ENCODE data around the gene DOCK1.
"Not testable (repeated sequence)": the region's sequence is repeated elsewhere in the genome, so short reads cannot be mapped to it uniquely, and the experiment has no call there.

The DOCK1 gene

DNA sequence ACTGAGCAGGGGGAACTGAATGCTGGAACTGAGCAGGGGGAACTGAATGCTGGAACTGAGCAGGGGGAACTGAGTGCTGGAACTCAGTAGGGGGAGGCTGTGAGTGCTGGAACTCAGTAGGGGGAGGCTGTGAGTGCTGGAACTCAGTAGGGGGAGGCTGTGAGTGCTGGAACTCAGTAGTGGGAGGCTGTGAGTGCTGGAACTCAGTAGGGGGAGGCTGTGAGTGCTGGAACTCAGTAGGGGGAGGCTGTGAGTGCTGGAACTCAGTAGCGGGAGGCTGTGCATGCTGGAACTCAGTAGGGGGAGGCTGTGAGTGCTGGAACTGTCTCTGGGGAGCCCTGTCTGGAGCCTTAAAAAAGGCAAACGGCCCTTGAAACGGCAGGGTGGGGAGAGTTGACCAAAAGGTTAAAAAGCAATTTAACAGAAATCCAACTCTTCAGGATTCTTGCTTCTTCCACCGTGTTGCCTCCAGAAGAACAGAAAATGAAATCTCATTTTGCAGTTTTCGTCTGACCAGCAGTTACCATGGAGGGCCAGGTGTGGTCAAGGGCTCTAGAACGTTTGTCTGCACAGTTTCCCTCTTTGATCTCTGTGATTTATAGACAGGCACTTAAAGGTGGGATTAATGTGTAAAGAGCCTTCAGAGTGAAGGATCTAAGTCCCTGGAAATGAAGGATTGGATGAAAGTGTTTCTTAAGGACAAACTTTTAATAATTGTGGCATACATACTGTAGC lies 19.1 kb downstream of the DOCK1 start:
- H3K4me3 ChIP-seq (ENCODE audit: low read depth, low read length), result no peak overlapping the region

DNA sequence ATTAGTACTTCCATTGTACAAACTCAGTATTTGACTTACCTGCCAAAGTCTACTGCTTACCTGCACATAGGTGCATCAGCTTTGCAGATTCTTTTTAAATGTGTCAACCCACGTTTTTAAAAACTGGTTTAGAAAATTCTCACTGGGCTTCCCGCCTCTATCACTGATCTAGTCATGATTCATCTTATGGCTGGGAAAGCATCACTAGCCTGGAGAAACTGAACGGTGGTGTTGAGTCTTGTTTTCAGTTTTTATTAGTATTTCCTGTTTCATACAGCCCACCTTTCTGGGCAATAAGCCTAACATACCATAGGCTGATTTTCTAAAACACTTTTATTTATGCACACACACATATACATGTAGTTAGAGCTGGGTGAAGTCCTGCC lies 19.7 kb downstream of the DOCK1 start:
- H3K4me3 ChIP-seq (ENCODE audit: low read depth, low read length), result no peak overlapping the region

DNA sequence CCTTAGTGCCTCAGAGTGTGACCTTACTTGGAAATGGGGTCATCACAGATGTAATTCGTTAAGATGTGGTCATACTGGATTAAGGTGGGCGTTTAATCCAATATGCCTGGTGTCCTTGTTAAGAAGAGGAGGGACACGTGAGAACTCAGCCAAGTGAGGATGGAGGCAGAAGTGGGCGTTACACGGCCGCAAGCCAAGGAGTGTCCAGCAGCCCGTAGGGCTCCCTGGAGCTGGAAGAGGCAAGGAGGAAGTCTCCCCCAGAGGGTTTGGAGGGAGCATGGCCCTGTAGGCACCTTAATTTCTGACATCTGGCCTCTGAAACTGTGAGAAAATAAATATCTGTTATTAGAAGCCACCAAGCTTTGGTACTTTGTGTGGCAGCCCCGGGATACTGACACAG lies 21.3 kb downstream of the DOCK1 start:
- H3K4me3 ChIP-seq (ENCODE audit: low read depth, low read length), result no peak overlapping the region

DNA sequence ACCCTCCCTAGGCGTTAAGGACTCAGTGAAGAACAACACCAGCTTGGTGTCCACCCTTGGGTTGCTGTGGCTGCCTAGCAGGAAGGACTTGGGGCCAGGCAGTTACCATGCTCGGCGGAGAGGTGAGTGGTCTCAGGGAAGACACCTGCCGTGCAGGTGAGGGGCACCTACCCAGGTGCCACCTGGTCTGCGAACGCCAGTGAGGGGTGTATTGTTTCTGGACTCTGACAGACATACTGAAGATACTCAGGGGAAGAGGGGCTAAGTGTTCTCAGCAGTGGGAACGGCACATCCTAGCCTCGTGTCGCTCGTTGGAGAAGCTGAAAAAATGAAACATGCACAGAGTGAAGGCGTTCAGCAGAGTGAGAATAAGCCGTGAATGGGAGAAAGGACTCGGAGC lies 22.6 kb downstream of the DOCK1 start:
- no peak overlapping the region for H3K4me3 ChIP-seq (ENCODE audit: low read depth, low read length)

DNA sequence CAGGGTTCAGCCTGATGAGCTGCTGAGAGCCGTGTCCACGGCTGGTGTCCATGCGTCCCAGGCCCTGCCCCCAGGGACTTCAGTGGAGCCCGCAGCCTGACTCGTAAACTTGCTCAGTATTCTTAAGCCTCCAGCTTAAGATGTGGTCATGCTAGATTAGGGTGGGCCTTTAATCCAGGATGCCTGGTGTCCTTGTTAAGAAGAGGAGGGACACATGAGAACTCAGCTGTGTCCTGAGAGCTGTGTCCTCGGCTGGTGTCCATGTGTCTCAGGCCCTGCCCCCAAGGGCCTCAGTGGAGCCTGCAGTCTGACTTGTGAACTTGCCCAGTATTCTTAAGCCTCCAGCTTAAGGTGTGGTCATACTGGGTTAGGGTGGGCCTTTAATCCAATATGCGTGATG lies 23.0 kb downstream of the DOCK1 start:
- no peak overlapping the region for H3K4me3 ChIP-seq (ENCODE audit: low read depth, low read length)

DNA sequence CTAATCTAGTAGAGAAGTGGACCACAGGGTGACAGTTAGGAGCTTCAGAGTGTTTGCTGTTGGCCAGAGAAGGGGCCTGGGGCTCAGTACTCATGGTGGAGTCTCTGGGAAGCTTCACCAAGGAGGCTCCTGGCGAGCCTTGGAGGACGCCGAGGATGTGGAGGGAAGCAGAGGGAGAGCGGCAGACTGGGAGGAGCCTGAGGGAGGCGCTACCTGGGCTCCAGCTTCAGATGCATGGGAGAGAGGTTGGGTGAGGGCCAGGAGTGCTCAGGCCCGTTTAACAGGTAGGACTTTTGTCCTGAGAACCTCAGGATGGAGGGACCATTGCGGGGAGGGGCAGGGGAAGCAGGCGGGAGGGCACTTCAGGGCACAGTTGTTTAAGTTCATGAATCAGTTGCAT lies 24.2 kb downstream of the DOCK1 start:
- no peak overlapping the region for H3K4me3 ChIP-seq (ENCODE audit: low read depth, low read length)

DNA sequence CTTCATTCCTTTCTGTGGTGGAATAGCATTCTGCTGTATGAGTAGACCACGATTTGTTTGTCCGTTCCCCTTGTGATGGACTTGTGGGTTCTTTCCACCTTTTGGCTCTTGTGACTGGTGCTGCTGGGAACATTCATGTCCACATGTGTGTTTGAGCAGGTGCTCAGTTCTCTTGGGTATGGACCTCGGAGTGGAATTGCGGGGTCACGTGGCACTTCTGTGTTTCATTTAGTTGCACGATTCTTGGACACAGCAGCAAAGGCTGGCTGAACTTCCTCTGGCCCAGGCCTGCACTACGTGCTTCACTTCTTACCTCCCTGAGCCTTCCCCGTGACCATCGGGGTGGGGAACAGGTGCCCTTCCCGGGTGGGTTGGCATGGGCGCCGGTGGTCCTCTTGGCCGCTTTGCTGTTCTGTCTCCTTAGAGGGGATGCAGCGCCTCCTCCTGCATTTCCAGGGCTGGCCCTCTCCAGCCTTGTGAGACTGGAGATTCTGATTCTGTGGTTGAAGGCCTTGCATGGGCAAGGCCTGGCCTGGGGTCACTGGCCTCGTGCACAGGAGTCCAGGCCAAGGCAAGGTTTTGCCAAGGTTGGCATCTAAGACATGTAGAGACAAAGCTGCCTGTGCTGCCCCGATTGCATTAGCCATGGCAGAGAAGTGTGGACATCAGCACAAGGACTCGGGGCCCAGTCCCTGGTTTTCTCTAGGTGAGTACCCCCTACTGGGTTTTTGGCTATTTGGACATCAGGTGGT lies 25.1 kb downstream of the DOCK1 start:
- H3K4me3 ChIP-seq (ENCODE audit: low read depth, low read length), result no peak overlapping the region

DNA sequence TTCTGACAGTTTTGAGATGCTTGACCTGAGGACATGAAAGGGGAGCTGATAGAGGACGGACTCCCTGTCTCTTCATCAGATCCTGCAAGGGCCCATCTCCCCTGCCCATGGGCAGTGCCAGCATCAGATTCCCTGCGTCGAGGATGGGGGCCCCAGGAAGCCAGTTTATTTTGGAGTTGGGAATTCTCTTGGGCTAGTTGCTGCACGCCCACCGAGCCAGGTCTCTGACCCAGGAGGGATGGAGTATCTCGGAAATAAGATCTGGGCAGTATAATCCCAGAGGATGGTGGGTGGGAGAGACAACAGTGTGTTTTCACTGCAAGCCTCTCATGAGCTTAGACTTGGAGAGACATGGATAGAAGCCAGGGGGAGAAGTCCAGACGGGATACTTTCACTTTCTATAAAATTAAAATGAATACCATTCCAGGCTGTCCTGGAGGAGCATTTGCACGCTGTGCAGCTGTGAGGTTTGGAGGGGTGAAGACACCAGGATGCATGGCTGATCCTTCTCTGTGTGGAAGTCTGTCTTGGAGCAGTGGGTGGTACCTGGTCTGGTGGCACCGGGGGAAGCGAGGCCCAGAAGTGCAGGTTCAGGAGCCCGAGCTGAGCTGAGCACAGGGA lies 25.8 kb downstream of the DOCK1 start:
- no peak overlapping the region for H3K4me3 ChIP-seq (ENCODE audit: low read depth, low read length)

DNA sequence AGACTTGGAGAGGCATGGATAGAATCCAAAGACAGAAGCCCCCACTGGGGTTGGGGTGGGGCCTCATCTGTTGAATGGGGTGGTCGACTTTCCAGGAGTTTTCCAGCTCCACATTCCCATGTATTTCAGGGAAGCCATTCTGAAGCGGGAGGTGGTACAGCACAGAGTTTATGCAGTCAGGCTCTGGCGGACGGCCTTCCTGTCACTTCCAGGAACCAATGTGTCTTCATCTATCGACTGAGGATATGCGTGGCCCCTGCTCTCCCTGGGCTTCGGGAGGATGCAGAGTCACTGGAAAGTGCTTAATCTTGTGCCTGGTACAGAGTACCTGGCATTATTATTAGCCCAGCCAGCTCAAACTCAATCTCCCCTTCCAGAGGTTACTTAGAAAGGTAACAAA lies 26.3 kb downstream of the DOCK1 start:
- H3K4me3 ChIP-seq (ENCODE audit: low read depth, low read length), result no peak overlapping the region

DNA sequence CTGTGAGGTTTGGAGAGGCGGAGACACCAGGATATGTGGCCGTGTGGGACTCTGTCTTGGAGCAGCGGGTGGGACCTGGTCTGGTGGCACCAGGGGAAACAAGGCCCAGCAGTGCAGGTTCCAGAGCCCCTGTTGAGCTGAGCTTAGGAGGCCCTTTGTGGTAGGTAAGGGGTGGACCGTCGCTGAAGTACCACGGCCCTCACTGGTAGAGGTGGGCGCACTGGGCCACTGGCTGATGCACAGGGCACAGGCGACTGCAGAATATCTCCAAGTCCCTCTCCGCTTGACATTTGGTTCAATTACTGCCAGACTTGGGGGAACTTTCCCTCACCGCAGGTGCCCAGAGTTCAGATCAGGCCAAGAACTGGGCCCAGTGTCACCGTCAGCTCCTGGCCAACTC lies 27.3 kb downstream of the DOCK1 start:
- H3K4me3 ChIP-seq (ENCODE audit: low read depth, low read length), result no peak overlapping the region

DNA sequence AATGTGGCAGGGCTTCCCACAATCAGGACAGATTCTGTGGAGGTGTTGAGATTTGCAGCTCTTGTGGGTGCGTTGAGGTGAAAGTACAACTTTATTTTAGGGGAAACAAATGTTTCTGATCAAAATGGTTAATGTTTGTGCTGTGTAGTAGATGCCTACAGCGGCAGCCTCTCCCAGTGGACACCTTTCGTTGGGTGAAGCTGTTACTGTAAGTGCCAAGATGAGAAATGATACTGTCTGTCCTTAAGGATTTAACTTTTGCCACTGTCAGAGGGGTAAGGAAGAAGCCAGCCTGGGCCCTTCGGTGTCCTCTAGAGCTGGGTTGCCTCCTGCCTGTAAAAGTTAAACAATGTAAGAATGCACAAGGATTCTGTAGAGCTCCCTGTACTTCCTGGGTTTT lies 27.9 kb downstream of the DOCK1 start:
- no peak overlapping the region for H3K4me3 ChIP-seq (ENCODE audit: low read depth, low read length)

DNA sequence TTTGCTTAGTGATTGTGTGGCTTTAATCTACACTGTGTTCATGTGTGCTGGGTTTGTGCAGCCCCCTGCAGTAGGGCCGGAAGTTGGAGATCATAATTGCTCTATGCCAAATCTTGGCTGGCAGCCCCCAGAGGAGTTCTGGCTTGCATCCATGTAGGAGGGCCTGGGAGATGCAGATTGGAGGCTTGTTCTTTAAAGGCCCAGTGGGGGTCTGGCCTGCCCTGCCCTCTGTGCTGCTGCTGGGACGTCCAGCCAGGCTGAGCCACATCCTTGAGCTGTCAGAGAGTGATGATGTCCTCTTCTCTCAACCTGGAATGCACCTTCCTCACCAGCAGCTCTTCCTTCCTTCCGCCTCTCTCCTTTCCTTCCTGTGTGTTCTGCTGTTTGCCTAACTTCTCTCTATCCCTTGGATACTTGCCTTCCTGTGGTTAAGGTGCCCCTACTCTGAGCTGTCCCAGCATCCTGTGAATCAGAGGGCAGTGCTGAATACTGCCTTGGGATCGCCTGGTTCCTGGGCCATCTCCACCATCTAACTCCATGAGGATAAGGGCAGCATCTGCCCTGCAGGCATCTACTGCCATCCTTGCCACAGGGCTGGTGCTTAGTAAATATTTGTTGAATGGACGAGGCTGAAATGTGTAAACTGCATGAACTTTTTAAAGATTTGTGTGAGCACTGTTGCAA lies 30.2 kb downstream of the DOCK1 start:
- H3K4me3 ChIP-seq (ENCODE audit: low read depth, low read length), result no peak overlapping the region

DNA sequence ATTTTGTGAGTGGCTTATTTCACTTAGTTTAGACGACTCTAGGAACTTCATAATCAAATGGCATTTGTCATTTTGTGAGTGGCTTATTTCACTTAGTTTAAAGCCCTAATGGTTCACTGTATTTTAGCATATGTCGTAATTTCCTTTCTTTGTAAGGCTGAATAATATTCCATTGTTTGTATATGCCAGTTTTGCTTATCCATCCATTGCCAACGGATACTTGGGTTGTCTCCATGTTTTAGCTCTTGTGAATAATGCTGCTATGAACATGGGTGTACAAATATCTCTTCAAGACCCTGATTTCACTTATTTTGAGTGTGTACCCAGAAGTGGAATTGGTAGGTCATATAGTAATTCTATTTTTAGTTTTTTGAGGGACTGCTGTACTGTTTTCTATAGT lies 31.8 kb downstream of the DOCK1 start:
- H3K4me3 ChIP-seq (ENCODE audit: low read depth, low read length), result no peak overlapping the region

DNA sequence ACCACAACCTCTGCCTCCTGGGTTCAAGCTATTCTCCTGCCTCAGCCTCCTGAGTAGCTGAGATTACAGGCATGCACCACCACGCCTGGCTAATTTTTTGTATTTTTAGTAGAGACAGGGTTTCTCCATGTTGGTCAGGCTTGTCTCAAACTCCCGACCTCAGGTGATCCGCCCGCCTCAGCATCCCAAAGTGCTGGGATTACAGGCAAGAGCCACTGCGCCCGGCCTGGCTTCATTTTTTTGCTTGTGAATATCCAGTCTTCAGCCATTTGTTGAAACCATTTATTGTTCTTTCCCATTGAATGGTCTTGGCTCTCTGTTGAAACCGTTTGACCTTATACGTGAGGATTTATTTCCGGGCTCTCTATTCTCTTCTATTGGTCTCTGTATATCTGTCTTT lies 32.9 kb downstream of the DOCK1 start:
- not testable (repeated sequence) for H3K4me3 ChIP-seq (ENCODE audit: low read depth, low read length)

DNA sequence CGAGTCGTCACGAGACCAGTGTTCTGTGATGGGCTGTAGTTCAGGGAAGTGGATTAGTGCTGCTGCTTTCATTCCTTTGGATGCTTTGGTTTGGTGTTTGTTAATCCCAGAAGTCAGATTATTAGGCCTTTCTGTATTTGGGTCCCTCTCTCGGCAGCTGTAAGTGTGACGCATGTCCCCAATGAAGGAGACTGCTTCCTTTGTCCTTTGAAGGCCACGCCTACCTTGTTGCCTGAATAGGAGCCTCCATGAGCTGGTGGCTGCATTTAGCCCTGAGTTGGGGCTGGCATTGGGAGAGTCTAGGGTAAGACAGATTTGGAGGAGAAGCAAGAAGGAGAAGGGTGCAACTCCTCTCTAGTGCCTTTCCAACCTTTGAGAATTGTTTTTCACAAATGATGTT lies 34.5 kb downstream of the DOCK1 start:
- no peak overlapping the region for H3K4me3 ChIP-seq (ENCODE audit: low read depth, low read length)

DNA sequence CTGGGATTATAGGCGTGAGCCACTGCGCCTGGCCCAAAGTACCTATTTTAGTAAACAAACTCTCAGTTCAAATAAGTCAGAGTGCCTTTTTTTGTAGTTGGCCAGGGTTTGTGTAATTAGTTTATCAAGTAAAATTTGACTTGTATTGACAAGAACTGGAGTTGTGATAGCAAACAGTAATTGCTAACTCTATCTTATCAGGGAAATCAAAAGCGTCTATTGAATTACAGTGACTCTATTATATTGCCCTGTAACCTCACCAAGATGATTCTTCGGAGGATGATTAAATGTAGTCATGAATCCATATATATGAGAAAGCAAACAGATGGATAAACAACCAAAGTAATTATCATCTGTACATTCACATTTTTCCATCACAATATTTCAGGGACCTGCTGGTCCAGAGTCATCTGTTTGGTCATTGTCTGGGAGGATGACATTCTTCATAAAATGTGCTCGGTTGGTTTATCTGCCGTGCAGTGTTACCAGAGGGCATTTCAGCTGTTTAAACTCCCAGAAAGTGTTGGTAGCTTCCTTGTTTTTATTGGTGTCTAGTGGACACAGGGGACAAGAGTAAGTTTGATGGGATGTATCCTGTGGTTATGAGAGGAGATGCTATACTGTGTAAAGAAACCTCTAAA lies 35.6 kb downstream of the DOCK1 start:
- H3K4me3 ChIP-seq (ENCODE audit: low read depth, low read length), result no peak overlapping the region

DNA sequence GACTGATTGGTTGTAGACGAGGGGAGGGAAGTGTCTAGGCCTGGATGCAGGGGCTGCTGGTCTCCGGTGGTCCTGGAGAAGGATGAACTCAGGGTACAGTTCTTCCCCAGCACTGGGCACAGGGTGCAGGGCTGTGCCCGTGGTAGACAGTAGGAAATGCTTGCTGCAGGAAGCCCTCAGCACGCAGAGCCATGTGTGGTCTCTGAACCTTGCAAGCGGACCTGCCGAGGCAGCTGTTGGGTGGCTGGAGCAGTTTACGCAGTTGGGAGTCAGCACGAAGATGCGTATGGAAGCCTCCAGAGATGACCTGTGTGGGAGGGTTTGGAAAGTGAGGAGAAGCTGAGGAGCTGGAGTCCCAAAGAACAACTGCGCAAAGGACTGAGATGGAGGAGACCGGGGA lies 39.0 kb downstream of the DOCK1 start:
- no peak overlapping the region for H3K4me3 ChIP-seq (ENCODE audit: low read depth, low read length)

DNA sequence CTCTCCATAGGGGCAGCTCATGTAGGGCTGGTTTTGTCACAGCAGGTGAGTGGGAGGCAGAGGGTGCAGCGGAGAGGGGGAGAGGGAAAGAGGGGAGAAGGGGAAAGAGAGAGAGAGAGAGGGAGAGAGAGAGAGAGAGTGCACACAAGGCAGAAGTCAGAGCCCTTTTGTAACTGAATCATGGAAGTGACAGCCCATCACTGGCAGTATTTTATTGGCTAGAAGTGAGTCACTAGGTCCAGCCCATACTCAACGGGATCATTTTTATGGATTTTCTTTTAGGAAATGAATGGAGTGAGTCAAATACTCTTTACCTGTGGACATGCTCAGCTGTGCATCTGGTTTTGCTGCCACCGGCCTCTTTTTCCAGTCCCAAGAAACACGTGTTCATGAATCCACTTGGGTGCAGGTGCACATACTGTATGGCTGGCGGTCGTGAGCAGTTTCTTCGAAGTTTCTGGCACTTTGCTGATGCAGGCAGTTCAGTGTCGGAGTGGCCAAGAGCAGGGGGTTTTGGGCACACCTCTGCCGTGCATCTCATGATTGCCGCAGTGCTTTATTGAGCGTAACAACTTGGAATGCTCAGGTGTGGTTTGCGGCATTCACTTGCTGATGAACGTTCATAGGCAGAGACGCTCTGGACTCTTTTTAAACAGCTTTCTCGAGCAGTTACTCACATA lies 40.3 kb downstream of the DOCK1 start:
- H3K4me3 ChIP-seq (ENCODE audit: low read depth, low read length), result no peak overlapping the region

DNA sequence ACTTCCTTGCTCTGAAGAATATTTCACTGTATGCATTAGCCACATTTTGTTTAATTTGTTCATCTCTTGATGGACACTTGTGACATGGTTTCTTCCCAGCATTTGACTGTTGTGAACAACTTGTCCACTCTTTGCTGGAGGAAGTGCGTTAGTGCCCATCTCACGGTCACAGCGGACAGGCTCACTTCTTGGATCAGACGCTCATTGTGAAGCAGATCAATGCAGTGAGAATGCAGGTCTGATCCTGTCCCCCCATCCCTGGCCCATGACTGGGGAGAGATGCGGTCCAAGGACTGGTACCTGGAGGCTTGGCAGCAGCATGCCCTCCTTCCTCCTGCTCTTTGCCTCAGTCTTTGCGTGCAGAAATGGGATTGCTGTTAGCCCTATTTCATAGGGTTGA lies 41.5 kb downstream of the DOCK1 start:
- no peak overlapping the region for H3K4me3 ChIP-seq (ENCODE audit: low read depth, low read length)

DNA sequence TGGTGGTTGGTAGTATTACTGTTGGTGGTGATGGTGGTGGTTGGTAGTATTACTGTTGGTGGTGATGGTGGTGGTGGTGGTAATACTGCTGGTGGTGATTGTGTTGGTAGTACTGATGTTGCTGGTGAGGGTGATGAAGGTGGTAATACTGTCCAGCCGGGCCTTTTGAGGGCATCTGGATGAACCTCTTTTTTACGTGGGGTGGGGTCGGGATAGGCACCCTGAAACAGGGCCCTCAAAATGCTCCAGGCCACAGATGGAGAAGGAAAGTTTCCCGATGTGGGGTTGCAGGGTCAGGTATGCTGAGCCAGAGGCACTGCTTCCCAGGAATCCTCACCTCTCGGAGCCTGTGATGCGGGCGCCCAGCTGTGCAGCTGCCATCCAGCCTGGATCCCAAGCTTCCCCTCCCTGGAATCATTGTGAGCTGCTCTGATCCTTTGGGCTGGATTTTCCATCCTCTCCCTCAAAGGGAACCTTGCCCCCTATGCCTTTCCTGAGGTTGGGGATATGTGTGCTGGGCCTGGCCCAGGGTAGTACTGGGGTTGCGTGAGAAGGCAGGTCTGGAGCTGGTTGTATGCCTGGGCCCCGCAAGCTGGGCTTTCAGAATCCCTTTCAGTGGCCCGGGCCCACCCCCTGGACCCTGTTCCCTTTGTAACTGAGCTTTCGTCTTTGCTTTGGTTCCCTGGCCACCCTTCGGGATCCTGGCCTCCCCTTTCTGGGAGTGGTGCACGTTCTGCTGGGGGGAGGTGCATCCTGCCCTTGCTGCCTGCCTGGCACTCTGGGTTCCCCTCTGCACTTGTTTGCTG lies 43.3 kb downstream of the DOCK1 start:
- H3K4me3 ChIP-seq (ENCODE audit: low read depth, low read length), result no peak overlapping the region

Measured in iPS-11a (cell line).